GM21723 (cell line): Measurements from ENCODE around the gene TAMM41.
"Not testable (repeated sequence)": the region's sequence is repeated elsewhere in the genome, so short reads cannot be mapped to it uniquely, and the experiment has no call there.

ENCODE experiments used
- ATAC-seq: cut with Tn5 transposase; IDR thresholded peaks from one replicate; pipeline ENCODE4 v1.9.1; 2021; ENCODE audit warnings: mild to moderate bottlenecking, moderate library complexity; ENCODE audit not compliant: unreplicated experiment

TAMM41 gene

GRCh38 chr3:11846281-11847266, at the start of gene TAMM41:
TAMM41 (minus strand) TSS chr3:11846885; CDS start chr3:11846636, 249 bp downstream.
- peak; percentile 99 for ATAC-seq

- ATAC-seq, result no peak
Observed at GRCh38 chr3:11878837-11879236, 32.2 kb upstream of the TAMM41 start.

- ATAC-seq, result not testable (repeated sequence)
Observed at GRCh38 chr3:11874707-11875106, 28.0 kb upstream of the TAMM41 start.

GRCh38 chr3:11863739-11864138, 17.1 kb upstream of the TAMM41 start:
- not testable (repeated sequence) for ATAC-seq

- ATAC-seq, result not testable (repeated sequence)
Observed at GRCh38 chr3:11862584-11862983, 15.9 kb upstream of the TAMM41 start.

GRCh38 chr3:11862145-11862544, 15.5 kb upstream of the TAMM41 start:
- not testable (repeated sequence) for ATAC-seq

- ATAC-seq, result not testable (repeated sequence)
Observed at GRCh38 chr3:11860213-11860612, 13.5 kb upstream of the TAMM41 start.

- no peak for ATAC-seq
Observed at GRCh38 chr3:11853450-11853849, 6.8 kb upstream of the TAMM41 start.

GRCh38 chr3:11850003-11850402, 3.3 kb upstream of the TAMM41 start:
- no peak for ATAC-seq

- ATAC-seq, result no peak
Observed at GRCh38 chr3:11847607-11848006, 922 bp upstream of the TAMM41 start.

- ATAC-seq, result no peak
Observed at GRCh38 chr3:11845651-11846050, 1.0 kb downstream of the TAMM41 start.

GRCh38 chr3:11844891-11845290, 1.8 kb downstream of the TAMM41 start:
- ATAC-seq, result no peak

GRCh38 chr3:11835028-11835639, 11.6 kb downstream of the TAMM41 start:
- no peak for ATAC-seq

- no peak for ATAC-seq
Observed at GRCh38 chr3:11832981-11833905, 13.4 kb downstream of the TAMM41 start.

- ATAC-seq, result no peak
Observed at GRCh38 chr3:11829416-11829815, 17.3 kb downstream of the TAMM41 start.

- no peak for ATAC-seq
Observed at GRCh38 chr3:11826628-11827265, 19.9 kb downstream of the TAMM41 start.

GRCh38 chr3:11825301-11825700, 21.4 kb downstream of the TAMM41 start:
- ATAC-seq, result no peak

GRCh38 chr3:11820531-11821041, 26.1 kb downstream of the TAMM41 start:
- peak; percentile 86 for ATAC-seq

- no peak for ATAC-seq
Observed at GRCh38 chr3:11819146-11819689, 27.5 kb downstream of the TAMM41 start.

GRCh38 chr3:11818033-11818432, 28.7 kb downstream of the TAMM41 start:
- ATAC-seq, result no peak
